Limb (tissue), 2 donors: ENCODE data around the gene GALNT5.
"Not testable (repeated sequence)": the region's sequence is repeated elsewhere in the genome, so short reads cannot be mapped to it uniquely, and the experiment has no call there.

Source experiments
- DNase-seq, 2 donors: peaks; one replicate each; pipeline ENCODE4 v3.0.0-alpha.2; 2016; ENCODE audit errors: extremely low spot score in 2 of 2

GALNT5 gene

GRCh38 chr2:157257312-157258252, at the start of gene GALNT5:
Gene GALNT5 (plus strand): TSS chr2:157257705. CDS start chr2:157258083, 378 bp downstream.
- DNase-seq: peak; percentile 21 to 57

GRCh38 chr2:157216286-157216965, 41.1 kb upstream of the GALNT5 start:
- DNase-seq: no peak

GRCh38 chr2:157217409-157217808, 40.1 kb upstream of the GALNT5 start:
- no peak for DNase-seq

DNA sequence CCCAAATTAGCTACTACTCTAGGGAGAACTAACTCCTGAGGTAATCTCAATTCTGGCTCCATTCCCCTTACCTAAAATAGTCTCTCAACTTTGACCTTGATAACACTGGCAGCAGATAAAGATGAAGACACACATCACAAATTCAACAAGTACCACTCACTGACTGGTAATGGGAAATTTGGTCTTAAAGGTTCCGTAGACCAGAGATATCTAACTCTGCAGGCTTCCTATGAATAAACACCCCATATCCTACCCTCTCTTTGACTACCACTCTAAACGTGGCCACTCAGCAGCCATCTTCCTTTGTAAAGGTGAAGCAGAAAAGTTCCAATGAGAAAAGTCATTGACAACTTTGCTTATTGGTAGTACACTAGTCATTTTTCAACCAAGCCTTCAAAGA, 38.6 kb upstream of the GALNT5 start:
- DNase-seq: no peak

DNA sequence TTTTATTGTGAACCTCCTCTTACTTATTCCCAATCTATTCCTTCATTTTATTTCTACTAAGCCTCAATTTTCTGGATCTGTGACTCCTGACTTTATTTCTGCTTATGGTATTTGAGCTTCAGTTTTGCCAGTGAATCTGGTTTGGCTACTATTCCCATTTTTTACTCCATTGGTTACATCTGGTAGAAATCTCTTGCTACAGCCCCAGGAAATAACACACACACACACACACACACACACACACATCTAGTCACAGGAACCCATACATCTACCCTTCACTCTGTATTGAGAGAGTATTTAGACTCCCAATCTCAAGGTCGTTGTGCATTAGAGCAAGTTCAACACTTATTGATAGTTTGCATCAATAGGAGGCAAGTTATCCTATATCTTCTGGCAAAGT, 37.0 kb upstream of the GALNT5 start:
- no peak for DNase-seq

DNA sequence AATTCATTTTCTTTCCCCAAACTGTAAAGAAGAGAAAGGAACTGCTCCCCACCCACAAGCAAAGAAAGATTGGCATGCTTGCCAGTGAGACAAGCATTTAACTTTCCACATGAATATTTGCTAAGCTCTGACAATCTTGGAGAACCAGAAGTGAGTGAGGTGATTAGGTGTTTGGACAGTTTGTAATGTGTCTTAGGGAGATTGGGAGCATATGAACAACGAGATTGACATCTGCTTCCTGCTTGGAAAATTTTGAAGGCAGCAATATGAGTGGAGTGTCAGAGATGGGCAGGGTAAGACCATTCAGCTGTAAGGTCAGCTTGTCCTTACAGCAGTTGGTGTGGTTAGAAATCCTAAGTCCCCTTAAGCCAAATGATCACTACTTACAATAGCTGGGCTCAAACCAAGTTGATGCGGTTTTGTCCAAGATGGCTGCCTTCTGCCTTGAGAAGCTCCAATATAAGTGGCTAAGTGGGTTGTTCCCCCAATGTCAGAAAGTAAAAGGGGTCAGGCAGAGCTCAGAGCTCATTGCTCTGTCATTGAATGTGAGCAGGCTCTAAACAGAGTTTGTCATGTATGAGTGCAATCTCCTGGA, 36.0 kb upstream of the GALNT5 start:
- DNase-seq: no peak

GRCh38 chr2:157223624-157224205, 33.8 kb upstream of the GALNT5 start:
- no peak for DNase-seq

GRCh38 chr2:157224448-157224847, 33.1 kb upstream of the GALNT5 start:
- not testable (repeated sequence) for DNase-seq

DNA sequence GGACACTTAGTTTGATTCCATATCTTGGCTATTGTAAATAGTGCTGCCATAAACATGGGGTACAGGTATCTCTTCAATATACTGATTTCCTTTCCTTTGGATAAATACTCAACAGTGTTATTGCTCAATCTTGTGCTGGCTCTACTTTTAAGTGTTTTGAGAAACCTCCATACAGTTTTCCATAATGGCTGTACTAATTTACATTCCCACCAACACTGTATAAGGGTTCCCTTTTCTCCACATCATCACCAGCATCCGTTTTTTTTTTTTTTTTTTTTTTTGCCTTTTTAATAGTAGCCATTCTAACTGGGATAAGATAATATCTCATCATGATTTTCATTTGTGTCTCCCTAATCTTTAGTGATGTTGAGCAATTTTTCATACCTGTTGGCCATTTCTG, 29.9 kb upstream of the GALNT5 start:
- no peak for DNase-seq

GRCh38 chr2:157228946-157229345, 28.6 kb upstream of the GALNT5 start:
- DNase-seq: no peak

DNA sequence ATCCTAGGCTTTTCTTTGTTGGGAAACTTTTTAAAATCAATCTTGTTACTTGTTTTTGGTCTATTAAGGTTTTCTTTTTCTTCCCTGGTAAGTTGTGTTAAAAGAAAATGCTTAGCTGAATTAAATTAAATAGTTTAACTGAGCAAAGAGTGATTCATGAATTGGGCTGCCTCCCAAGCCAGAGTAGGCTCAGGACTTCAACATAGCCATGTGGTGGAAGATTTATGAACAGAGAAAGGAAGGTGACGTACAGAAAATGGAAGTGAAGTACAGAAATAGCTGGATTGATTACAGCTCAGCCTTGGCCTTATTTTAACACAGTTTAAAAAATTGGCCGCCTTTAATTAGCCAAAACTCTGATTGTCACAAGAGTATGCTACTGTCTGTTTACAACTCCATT, 27.9 kb upstream of the GALNT5 start:
- DNase-seq: no peak

GRCh38 chr2:157231476-157231875, 26.0 kb upstream of the GALNT5 start:
- DNase-seq: no peak

GRCh38 chr2:157233506-157233905, 24.0 kb upstream of the GALNT5 start:
- no peak for DNase-seq

DNA sequence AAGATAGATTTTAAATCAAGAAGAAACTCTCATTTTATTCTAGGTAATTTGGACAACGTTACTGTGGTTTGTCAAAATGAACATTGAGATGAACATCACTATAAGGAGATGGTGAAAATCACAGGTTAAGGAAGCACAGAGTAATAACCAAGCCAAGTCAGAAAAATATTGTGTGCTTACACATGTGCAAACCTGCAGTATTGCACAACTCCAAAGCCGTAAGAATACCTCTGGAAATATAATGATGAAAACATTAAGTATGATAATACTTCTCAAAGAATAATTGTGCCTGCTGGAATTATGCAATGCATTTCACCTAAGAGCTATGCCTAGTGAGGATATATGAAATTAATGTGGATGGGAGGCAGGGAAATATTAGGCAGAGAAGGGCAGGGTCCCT, 21.1 kb upstream of the GALNT5 start:
- no peak for DNase-seq

DNA sequence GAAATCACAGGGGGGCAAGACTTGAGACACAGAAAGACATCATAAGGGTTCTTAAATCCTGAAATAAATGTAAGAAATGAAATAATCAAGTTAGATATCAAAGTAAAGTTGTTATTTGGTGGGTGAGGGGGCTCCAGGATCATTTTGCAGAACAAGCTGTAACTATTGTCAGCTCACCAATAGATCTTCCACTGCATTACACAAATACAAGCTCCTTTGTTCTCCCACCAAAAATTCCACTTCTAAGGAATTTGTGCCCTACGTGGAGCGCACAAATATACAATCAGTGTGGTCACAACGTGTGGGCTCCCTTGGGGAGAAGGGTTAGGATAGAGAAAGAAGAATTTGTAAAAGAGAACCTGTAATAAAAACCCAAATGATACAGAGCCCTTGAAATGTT, 19.2 kb upstream of the GALNT5 start:
- DNase-seq: no peak

GRCh38 chr2:157244691-157245090, 12.8 kb upstream of the GALNT5 start:
- no peak for DNase-seq

DNA sequence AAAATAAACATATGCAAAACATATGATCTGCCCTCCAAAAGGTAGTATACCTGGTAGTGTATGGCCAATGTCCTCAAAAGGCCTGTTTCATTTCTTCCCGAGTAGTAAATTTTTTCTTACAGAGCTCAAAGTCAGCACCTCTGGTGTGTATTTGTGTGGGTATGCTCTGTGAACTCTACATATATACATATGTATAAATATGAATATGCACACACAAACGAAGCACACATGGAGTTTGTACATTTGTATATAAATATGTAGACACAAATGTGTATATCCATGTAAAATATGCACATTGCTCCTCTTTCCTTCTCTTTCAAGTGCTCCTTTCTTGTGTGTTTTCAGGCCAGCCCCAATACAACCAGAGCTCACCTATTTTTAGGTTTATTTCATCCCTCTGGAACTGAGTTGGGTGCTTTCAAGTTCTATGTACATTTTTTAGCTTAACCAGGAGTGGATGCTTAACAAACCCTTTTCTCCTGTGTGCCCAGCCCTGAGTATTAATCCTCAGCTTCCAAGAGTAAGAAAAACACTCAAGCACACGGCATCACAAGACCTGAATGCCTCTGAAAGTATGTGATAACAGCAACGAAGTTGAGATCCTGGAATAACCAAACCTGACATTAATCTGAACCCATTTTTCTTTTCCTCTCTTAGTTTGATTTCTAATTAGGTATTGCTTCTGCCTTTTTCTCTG, 12.2 kb upstream of the GALNT5 start:
- no peak for DNase-seq

GRCh38 chr2:157245846-157246764, 11.4 kb upstream of the GALNT5 start:
- no peak for DNase-seq

GRCh38 chr2:157246765-157247407, 10.6 kb upstream of the GALNT5 start:
- DNase-seq: no peak

DNA sequence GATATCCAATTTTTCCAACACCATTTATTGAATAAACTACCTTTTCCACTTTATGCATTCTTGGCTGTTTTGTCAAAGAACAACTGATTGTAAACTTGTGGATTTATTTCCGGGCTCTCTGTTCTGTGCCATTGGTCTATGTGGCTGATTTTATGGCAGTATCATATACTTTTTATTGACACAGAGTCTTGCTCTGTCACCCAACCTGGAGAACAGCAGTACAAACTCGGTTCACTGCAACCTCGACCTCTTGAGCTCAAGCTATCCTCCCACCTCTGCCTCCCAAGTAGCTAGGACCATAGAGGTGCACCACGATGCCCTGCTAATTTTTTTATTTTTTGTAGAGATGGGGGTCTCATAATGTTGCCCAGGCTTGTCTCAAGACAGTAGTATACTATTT, 6.7 kb upstream of the GALNT5 start:
- no peak for DNase-seq
